T-helper 2 cell treated with Interferon-gamma antibody and Interleukin-4, amounts not matched to agents 5 μg/mL and 100 μg/mL, for 36 hours (primary cell): ENCODE data around the gene SLC35B2.
A peak's percentile ranks its signal among the peaks of the same experiment; 100 is the strongest.

ENCODE experiments used
- DNase-seq: peaks from one replicate; pipeline ENCODE4 v3.0.0; 2021; ENCODE audit warnings: low spot score
- H3K27ac Mint-ChIP-seq: one replicate; pipeline ENCODE4 v1.8.0; 2021; ENCODE audit warnings: mild to moderate bottlenecking, mixed read lengths
- H3K27me3 Mint-ChIP-seq: one replicate; pipeline ENCODE4 v1.8.0; 2021; ENCODE audit warnings: low read depth, mixed read lengths
- H3K36me3 Mint-ChIP-seq: one replicate; pipeline ENCODE4 v1.8.0; 2021; ENCODE audit warnings: low read depth, mixed read lengths
- H3K4me1 Mint-ChIP-seq: one replicate; pipeline ENCODE4 v1.8.0; 2021; ENCODE audit warnings: low read depth, mixed read lengths
- H3K4me3 Mint-ChIP-seq: one replicate; pipeline ENCODE4 v1.8.0; 2022; ENCODE audit warnings: mild to moderate bottlenecking, moderate library complexity, mixed read lengths
- H3K9me3 Mint-ChIP-seq: one replicate; pipeline ENCODE4 v1.8.0; 2021; ENCODE audit warnings: mixed read lengths

The SLC35B2 gene

GRCh38 chr6:44268095-44268628 lies 10.8 kb upstream of the SLC35B2 start:
- Mint-ChIP-seq H3K9me3 (no peaks in the 10 kb centered on the region), H3K27me3 (peaks cover 41% of the 10 kb centered on the region), H3K4me3 (no peak overlapping the region), H3K27ac (no peak overlapping the region), H3K4me1 (peaks cover 27% of the 10 kb centered on the region), H3K36me3 (peaks cover 7% of the 10 kb centered on the region)
- DNase-seq: peak; percentile 46

- H3K9me3 Mint-ChIP-seq: no peaks in the 10 kb centered on the region
- H3K27me3 Mint-ChIP-seq: peaks cover 32% of the 10 kb centered on the region
- no peak overlapping the region for H3K4me3 Mint-ChIP-seq
- no peak for DNase-seq
- H3K27ac Mint-ChIP-seq: no peak overlapping the region
- peaks cover 35% of the 10 kb centered on the region for H3K4me1 Mint-ChIP-seq
- H3K36me3 Mint-ChIP-seq: peaks cover 16% of the 10 kb centered on the region
Measured at GRCh38 chr6:44267252-44267651, 9.9 kb upstream of the SLC35B2 start.

GRCh38 chr6:44266347-44266746 lies 9.0 kb upstream of the SLC35B2 start:
- peak overlapping the region; percentile 87 for H3K4me3 Mint-ChIP-seq
- no peaks in the 10 kb centered on the region for H3K9me3 Mint-ChIP-seq
- peaks cover 39% of the 10 kb centered on the region for H3K4me1 Mint-ChIP-seq
- H3K27me3 Mint-ChIP-seq: peaks cover 23% of the 10 kb centered on the region
- H3K36me3 Mint-ChIP-seq: peaks cover 16% of the 10 kb centered on the region
- DNase-seq: no peak
- peak overlapping the region; percentile 68 for H3K27ac Mint-ChIP-seq

- no peak for DNase-seq
- Mint-ChIP-seq H3K4me1 (peaks cover 42% of the 10 kb centered on the region), H3K36me3 (peaks cover 21% of the 10 kb centered on the region), H3K27me3 (peaks cover 18% of the 10 kb centered on the region), H3K27ac (peak overlapping the region; percentile 93), H3K9me3 (no peaks in the 10 kb centered on the region), H3K4me3 (peak overlapping the region; percentile 87)
Measured at GRCh38 chr6:44265722-44266233, 8.4 kb upstream of the SLC35B2 start.

- Mint-ChIP-seq H3K27ac (peak within 1 kb of the TSS; percentile 93), H3K9me3 (no peaks in the 10 kb centered on the region), H3K4me1 (peaks cover 42% of the 10 kb centered on the region), H3K4me3 (peak within 1 kb of the TSS; percentile 97), H3K27me3 (peaks cover 18% of the 10 kb centered on the region), H3K36me3 (peaks cover 21% of the 10 kb centered on the region)
- peak; percentile 95 for DNase-seq
Measured at GRCh38 chr6:44265007-44265721, 7.8 kb upstream of the SLC35B2 start, which contains the start of gene NFKBIE. NFKBIE (minus strand) TSS chr6:44265551; CDS start chr6:44265346, 205 bp downstream.

GRCh38 chr6:44264154-44265006 lies 7.1 kb upstream of the SLC35B2 start:
- DNase-seq: no peak

GRCh38 chr6:44263354-44264100 lies 6.2 kb upstream of the SLC35B2 start:
- H3K9me3 Mint-ChIP-seq: no peaks in the 10 kb centered on the region
- H3K36me3 Mint-ChIP-seq: peaks cover 33% of the 10 kb centered on the region
- peak; percentile 49 for DNase-seq

More at GRCh38 chr6:44264154-44265006, 7.1 kb upstream of the SLC35B2 start:
- Mint-ChIP-seq H3K27ac (peak overlapping the region; percentile 93), H3K27me3 (peaks cover 10% of the 10 kb centered on the region), H3K9me3 (no peaks in the 10 kb centered on the region), H3K4me3 (peak overlapping the region; percentile 97), H3K4me1 (peaks cover 40% of the 10 kb centered on the region), H3K36me3 (peaks cover 27% of the 10 kb centered on the region)

GRCh38 chr6:44262467-44263353 lies 5.4 kb upstream of the SLC35B2 start:
- H3K4me1 Mint-ChIP-seq: peaks cover 47% of the 10 kb centered on the region
- H3K4me3 Mint-ChIP-seq: peak overlapping the region; percentile 97
- no peak for DNase-seq
- no peaks in the 10 kb centered on the region for H3K9me3 Mint-ChIP-seq
- H3K36me3 Mint-ChIP-seq: peaks cover 39% of the 10 kb centered on the region
- peak overlapping the region; percentile 93 for H3K27ac Mint-ChIP-seq
- no peaks in the 10 kb centered on the region for H3K27me3 Mint-ChIP-seq

More at GRCh38 chr6:44263354-44264100, 6.2 kb upstream of the SLC35B2 start:
- Mint-ChIP-seq H3K27me3 (peaks cover 2% of the 10 kb centered on the region), H3K27ac (peak overlapping the region; percentile 93), H3K4me1 (peaks cover 40% of the 10 kb centered on the region), H3K4me3 (peak overlapping the region; percentile 97)

- Mint-ChIP-seq H3K9me3 (no peaks in the 10 kb centered on the region), H3K4me1 (peaks cover 45% of the 10 kb centered on the region), H3K27me3 (no peaks in the 10 kb centered on the region), H3K27ac (no peak overlapping the region), H3K36me3 (peaks cover 41% of the 10 kb centered on the region), H3K4me3 (no peak overlapping the region)
- no peak for DNase-seq
Measured at GRCh38 chr6:44261581-44261980, 4.3 kb upstream of the SLC35B2 start.

- Mint-ChIP-seq H3K4me3 (no peak overlapping the region), H3K9me3 (no peaks in the 10 kb centered on the region), H3K27ac (peak overlapping the region; percentile 2), H3K36me3 (peaks cover 44% of the 10 kb centered on the region), H3K27me3 (no peaks in the 10 kb centered on the region), H3K4me1 (peaks cover 49% of the 10 kb centered on the region)
- no peak for DNase-seq
Measured at GRCh38 chr6:44260451-44261297, 3.3 kb upstream of the SLC35B2 start.

- Mint-ChIP-seq H3K27ac (no peak overlapping the region), H3K4me3 (no peak overlapping the region), H3K36me3 (peaks cover 51% of the 10 kb centered on the region), H3K27me3 (no peaks in the 10 kb centered on the region), H3K4me1 (peaks cover 52% of the 10 kb centered on the region), H3K9me3 (no peaks in the 10 kb centered on the region)
- no peak for DNase-seq
Measured at GRCh38 chr6:44260011-44260410, 2.7 kb upstream of the SLC35B2 start.

GRCh38 chr6:44258921-44259320 lies 1.6 kb upstream of the SLC35B2 start:
- Mint-ChIP-seq H3K36me3 (peaks cover 57% of the 10 kb centered on the region), H3K27ac (peak overlapping the region; percentile 88), H3K9me3 (no peaks in the 10 kb centered on the region), H3K4me3 (peak overlapping the region; percentile 83), H3K4me1 (peaks cover 49% of the 10 kb centered on the region), H3K27me3 (no peaks in the 10 kb centered on the region)
- DNase-seq: no peak
